SK-N-SH (cell line): ENCODE measurements around the gene ST7.

ENCODE experiments used
- GATA2 ChIP-seq: sonication (generic); formaldehyde crosslinking; IDR thresholded peaks from 2 replicates; pipeline ENCODE4 v1.5.0; 2020; ENCODE audit warnings: mild to moderate bottlenecking, missing genetic modification reagents
- TF ChIP-seq, protein P1 (sequence below): fragments of 200-600 bp; sonication (generic); IDR thresholded peaks from 2 replicates; pipeline ENCODE4 v1.6.1; 2017; ENCODE audit warnings: antibody characterized with exemption, mild to moderate bottlenecking, moderate library complexity
- TF ChIP-seq, protein P2 (sequence below): IDR thresholded peaks from 2 replicates; pipeline ENCODE4 v1.4.0; 2012; ENCODE audit warnings: low read depth

DNA sequence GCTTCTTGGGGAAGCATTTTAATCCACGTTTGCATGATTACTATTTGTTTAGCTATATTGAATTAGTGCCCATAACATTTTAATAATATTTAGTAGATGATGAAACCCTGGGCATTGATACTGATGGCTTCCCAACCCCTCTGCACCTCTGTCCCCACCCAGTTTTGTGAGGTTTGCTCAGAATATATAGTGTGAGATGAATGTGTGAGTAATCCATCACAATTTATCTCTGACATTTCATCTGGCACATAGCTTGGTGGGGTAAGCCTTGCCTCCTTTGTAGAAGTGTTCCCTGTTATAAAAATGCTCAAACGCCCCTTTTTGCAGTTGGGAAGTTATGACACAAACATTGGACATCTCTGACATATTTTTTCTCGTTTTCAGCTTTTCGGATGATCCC lies 265.4 kb downstream of the ST7 start:
- TF ChIP-seq GATA2 (CRISPR knock-in tag) = no peak
- TF ChIP-seq, protein P1, sequence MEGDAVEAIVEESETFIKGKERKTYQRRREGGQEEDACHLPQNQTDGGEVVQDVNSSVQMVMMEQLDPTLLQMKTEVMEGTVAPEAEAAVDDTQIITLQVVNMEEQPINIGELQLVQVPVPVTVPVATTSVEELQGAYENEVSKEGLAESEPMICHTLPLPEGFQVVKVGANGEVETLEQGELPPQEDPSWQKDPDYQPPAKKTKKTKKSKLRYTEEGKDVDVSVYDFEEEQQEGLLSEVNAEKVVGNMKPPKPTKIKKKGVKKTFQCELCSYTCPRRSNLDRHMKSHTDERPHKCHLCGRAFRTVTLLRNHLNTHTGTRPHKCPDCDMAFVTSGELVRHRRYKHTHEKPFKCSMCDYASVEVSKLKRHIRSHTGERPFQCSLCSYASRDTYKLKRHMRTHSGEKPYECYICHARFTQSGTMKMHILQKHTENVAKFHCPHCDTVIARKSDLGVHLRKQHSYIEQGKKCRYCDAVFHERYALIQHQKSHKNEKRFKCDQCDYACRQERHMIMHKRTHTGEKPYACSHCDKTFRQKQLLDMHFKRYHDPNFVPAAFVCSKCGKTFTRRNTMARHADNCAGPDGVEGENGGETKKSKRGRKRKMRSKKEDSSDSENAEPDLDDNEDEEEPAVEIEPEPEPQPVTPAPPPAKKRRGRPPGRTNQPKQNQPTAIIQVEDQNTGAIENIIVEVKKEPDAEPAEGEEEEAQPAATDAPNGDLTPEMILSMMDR = no peak
- TF ChIP-seq, protein P2, sequence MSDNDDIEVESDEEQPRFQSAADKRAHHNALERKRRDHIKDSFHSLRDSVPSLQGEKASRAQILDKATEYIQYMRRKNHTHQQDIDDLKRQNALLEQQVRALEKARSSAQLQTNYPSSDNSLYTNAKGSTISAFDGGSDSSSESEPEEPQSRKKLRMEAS = no peak
